IPS-NIHi11 (cell line): ENCODE results near the gene COX10.

ENCODE experiments used
- DNase-seq: peaks from one replicate; pipeline ENCODE4 v3.0.0; 2012; ENCODE audit warnings: mixed read lengths, low spot score

Gene COX10

DNA sequence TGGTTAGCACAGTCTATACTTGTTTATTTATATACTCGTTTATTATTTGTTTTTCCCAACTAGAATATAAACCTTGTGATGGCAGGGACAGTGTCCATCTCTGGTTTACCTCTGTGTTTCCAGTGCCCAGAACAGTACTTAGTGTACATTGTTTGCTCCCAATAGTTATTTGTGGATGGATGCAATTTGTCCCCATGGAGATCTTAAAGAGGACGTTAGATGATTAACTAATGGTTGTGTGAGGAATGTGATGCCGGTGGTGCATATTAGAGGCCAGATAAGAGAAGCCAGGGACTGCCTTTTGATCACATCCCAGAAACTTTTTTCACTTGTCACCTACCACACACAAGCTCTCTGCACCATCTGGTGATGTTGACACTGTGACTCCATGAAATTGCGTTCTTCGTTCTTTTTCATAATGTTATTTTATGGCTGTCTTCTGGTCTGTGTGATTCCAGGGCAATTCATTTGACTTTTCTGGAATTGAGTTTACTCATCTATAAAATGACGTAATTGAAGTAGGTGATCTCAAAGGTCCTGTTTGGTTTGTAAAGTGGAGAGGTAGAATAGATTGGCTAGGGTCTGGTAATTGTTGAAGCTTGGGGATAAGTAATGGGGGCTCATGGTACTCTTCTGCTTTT is 1.2 kb downstream of the COX10 start:
- no peak for DNase-seq

DNA sequence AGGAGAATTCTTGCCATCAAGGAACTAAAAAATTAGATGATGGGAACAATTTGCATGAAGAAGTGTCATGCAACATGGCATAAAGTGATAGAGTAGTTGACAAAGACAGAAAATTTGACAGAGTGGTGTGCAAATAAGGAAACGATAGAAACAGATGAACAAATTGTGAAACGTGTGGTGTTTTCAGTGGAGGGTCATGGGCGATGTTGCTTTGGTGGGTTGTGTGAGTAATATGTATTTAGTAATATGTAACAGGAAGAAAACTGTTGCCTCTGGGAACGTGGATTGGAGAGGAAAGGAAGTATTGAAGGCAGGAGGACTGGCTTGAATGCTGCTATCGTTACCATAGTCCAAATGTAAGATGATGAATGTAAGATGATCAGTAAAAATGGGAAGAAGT is 3.6 kb downstream of the COX10 start:
- no peak for DNase-seq

DNA sequence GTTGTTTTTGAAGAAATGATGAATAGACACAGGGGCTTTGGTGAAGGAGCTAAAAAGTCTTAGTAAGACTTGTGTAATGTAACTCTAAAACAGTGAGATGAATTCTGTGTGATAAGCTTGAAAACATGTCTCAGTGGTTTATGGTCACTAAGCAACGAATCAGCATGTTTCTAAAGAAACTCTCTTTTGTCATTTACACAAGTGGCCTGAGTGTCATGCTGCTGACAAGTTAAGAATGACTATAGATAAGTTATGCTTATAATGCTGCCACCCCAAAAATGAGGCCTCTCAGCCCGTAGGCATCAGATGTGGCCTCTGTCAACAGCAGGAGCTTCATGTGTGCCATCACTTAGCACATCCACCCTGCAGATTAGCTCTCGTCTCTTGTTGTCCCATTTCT is 8.7 kb downstream of the COX10 start:
- DNase-seq: no peak

DNA sequence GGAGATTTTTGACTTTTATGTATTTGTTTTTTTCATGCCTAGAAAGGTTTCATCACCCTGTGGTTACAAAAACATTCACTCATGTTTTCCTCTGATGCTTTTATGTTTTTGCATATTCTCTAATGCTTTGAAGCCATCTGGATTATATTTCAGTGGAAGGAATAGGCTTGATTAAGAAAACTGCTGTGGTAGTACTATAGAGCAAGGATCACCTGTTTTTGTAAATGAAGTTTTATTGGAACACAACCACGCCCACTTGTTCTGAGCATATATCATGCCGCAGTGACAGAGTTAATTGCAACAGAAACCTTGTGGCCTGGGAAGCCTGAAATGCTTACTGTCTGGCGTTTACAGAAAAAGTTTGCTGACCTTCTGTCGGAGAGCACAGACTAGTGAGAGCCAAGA is 11.5 kb downstream of the COX10 start:
- no peak for DNase-seq

DNA sequence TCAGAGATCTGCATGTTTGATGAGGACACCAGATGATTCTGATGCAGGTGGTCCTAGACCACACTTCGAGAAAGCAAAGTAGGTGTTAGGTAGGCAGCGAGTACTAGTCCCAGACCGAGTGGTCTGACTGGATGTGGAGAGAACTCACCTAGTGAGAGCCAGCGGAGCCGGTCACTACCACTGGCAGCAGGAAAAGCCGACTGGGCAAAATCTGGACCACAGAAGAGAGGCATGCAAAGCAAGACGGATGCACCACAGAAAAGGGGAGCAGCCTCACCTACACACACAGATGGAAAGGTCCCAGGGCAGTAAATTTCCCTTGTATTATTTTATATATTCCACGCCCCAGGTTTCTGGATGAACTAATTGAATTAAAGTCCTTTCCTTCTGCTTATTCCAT is 13.5 kb downstream of the COX10 start:
- DNase-seq: no peak

DNA sequence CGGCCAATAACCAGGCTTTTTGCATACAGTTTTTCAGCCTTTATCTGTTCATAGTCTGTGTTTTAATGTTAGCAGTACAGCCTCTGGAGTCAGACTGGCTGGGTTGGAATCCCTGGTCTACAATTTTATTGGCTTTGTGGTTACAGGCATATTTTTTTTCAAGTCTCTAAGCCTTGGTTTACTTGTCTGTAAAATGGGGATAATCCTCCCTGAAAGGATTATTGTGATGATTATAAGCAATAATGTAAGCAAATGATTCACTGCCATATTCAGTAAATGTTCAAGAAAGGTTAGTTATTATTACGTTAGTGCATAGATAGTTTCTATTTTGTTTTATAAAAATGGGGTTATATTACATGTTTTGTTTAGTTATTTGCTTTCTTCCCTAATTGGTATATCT is 15.7 kb downstream of the COX10 start:
- no peak for DNase-seq

DNA sequence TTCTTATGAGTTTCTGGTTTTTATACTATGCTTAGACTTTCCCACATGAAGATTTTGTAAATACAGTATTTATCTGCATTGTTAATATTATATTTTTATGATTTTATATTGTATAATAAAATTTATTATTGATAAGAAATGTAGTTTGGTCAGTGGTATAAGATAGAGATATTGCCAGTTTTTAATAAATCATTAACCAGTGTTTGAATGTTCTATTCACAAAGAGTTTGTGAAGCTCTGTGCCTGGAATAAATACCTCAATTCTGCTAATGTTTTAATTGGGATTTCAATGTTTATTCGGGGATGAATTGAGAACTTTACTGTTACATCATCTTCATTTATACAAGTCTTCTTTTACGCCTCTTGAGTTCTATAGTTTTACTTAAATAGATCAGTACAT is 16.9 kb downstream of the COX10 start:
- DNase-seq: no peak

DNA sequence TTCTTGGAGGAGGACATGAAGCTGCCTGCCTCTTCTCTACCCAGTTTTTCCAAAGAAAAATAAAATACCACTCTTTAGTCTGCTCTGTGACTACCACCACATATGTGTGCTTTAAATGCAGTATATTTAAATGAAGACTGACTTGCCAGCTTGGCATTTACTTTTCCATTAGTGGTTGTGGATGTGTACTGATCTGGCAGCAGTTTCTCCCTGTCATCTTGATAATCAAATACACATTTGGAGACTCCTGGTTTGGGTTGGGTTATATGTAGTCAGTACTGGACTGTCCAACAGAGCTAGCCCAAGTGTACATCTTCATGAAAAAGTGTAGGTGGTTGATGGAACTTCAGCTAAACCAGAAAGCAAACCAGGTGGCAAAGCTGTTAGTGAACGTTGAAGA is 19.9 kb downstream of the COX10 start:
- DNase-seq: no peak

DNA sequence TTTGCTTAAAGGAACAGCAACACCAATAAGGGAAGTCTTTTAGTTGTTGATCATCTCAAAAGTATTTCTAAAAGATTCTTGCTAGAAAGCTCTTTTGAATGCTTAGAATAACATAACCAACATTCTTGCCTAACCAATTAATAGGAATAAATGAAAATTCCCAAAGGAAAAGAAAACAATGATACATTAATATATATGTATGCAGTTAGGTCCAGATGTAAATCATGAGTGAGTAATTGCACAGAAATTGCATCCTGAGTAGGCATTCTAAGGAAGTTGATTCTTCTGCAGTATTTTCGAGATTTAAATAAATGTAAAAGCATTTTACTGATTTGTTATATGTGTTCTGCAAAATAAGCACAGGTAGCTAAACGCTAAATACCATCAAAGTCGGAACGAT is 22.1 kb downstream of the COX10 start:
- DNase-seq: no peak

DNA sequence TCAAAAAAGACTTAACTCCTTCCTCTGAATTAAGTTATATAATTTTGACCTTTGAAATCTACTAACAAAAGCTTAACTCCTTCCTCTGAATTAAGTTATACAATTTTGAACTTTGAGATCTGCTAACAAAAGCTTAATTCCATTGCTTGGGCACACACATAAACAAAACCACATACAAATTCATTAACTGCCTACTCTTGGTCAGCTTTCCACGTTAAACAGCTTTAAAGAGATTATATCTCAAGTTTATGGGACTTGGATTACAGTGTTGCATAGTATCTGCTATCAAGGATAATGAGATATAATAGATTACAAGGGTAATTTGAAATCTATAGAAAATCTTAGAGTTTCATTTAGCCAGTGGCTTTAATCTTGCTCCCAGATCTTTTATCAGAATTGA is 23.5 kb downstream of the COX10 start:
- no peak for DNase-seq

DNA sequence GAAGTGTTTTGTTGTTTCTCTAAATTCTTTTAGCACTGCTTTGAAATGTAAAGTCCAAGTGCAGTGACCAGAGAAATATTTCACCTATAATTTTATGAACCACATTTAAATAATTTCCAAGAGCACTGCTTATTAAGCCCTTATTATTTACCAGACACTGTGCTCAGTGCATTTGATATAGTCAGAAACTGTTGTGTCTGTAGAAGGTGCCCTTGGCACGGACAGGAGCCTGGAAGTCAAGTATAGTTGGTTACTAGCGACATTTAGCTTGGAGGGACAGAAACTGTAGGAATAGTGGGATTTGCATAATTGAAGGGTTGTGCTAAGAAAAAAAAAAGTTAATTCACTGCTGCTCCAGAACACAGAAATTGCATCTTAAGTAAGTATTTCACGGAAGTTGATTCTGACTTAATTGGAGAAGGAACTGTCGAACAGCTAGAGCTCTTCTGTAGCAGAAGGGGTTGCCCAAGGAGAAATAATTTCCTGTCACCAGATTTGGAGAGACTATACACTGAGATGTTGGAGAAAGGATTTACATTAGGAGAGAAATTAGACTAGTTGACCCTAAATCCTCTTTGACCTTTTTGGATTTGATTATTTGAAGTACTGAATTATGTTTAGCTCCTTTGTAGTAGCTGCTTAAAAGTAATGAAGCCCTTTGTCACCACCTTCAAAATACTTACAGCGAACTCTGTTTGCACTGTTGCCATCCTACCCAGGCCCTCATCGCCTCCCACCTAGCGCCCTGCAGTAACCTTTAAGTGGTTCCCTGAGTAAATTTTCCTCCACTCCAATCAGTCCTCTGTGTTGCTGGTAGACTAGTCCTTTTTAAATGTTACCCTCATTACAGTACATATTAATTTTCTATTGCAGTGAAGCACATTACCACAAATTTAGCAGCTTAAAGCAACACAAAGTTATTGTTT is 25.6 kb downstream of the COX10 start:
- DNase-seq: no peak

DNA sequence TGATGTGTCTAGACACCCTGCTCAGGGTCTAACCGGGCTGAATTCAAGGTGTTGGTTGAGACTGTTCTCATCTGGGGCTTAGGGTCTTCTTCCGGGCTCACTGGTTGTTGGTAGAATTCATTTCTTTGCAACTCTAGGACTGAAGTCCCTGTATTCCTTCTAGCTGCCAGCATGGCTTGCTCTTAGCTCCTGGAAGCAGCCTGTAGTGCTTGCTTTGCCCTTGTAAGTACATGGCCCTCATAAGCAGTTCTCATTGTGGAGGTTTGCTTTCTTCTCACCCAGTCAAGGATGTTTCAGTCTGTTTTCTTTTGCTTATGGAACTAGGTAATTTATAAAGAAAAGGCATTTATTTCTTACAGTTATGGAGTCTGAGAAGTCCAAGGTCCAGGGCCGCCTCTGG is 26.3 kb downstream of the COX10 start:
- DNase-seq: no peak

DNA sequence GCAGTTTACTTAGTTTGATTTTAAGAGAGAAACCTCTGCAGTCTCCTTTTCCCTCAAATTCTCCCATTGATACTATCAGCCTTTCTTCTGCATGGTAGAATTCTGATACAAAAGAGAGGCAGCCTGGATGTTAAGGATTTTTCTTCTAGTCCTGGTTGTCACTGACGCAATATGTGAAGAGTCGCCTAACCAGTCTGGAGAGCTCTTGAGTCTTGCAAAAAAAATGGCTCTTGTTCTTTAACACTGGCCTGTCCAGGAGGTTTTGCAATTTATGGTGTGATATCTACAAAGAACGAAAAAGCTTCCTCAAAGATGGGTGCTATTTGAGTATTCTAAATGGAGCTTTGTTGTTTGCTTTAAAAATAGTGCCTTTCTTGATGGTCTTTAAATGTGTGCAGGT is 28.9 kb downstream of the COX10 start:
- no peak for DNase-seq

DNA sequence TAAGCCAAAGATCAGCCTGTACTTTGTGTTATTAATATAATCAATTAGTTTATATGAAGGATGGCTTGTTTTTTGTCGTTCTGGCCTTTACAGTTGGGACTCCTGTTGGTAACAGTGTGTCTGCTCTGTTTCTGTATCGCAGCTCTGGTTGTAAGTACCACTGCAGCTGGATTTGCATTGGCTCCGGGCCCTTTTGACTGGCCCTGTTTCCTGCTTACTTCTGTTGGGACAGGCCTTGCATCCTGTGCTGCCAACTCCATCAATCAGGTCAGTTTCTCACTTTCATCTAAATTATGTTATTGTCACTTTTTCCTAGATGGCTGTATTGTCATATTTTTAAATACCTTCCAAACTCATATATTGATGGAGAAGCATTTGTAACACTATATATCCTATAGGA is 32.7 kb downstream of the COX10 start:
- DNase-seq: no peak

DNA sequence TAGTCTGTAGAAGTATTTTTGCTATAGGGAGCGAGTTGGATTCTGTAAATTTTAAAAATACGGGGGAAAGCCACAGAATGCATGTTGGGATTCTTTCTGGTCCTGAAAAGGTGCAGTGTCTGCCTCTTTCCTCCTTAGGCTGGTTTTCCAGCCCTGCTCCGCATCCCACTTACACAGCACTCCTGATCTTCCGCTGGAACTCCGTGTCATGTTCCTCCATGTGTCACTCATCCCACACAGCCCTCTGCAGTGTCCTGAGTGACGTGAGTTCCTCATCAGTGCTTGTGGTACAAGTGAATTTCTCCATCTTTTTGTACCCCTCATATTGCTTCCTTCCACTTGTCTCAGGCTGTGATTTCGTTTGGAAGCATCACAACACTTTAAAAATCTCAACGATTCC is 34.5 kb downstream of the COX10 start:
- no peak for DNase-seq

DNA sequence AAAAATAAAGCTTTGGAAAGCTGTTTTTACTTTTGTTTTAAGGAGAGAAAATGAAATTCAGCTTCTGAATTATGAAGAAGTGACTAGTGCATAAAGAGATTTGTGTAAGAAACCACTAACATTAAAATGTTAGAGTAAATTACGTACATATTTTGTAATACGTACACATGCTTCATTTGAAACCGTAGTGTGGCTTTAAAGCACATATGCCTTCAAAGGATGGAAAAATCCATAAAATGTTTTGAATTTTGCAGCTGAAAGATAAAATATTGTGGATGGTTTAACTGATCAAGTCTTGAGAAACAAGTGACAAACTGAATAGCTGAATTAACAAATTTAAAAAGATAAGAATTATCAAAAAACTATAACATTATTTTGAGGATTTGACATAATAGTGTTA is 35.4 kb downstream of the COX10 start:
- no peak for DNase-seq

DNA sequence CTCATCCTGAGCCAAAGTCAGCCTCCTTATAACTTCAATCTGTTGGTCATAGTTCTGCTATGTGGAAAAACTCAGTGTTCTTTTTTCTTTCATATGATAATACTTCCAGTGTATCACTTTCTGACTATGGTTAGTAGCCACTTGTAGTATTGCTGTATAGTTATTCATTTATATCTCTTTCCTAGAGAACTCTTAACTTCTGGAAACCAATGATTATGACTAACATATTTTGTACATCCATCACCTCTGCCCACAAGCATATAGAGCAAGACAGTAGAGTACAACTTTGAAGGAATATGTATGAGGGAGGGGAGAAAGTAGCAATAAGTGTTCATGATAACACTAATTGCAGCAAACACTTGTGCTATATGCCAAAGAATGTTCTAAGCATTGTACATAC is 38.6 kb downstream of the COX10 start:
- no peak for DNase-seq

DNA sequence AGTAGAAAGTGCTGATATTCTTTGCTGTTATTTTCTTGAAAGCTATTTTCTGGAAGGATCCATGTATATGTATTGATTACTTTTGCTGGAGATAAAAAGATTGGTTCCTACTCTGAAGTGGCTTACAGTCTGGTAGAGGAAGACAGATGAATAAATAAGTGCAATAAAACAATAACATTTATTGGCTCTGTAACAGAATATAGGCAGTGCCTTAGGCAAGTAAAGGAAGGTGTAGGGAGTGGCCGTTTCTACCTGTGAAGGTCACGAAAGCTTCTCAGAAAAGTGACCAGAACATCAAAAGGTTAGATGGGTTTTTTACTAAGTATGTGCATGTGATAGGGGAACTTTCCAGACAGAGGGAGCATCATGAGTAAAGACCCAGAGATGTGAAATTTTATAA is 43.1 kb downstream of the COX10 start:
- no peak for DNase-seq

DNA sequence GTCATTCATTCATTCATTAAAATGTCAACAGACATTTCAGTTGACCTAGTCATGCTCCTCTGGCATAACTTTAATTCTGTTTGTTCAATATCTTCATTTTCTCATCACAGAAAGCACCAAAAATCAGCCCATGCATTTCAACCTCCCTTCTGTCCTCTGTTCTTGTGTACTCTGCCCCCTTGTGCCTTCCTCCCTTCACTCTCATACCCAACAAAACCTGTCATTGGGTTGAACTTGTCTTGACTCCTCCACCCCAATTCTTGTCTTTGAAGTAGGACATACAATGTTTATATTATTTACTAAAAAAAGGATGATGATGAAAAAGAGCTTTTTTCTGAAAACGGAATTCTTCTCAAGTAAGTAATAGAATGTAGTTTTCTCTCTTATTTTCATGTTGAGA is 43.8 kb downstream of the COX10 start:
- no peak for DNase-seq

DNA sequence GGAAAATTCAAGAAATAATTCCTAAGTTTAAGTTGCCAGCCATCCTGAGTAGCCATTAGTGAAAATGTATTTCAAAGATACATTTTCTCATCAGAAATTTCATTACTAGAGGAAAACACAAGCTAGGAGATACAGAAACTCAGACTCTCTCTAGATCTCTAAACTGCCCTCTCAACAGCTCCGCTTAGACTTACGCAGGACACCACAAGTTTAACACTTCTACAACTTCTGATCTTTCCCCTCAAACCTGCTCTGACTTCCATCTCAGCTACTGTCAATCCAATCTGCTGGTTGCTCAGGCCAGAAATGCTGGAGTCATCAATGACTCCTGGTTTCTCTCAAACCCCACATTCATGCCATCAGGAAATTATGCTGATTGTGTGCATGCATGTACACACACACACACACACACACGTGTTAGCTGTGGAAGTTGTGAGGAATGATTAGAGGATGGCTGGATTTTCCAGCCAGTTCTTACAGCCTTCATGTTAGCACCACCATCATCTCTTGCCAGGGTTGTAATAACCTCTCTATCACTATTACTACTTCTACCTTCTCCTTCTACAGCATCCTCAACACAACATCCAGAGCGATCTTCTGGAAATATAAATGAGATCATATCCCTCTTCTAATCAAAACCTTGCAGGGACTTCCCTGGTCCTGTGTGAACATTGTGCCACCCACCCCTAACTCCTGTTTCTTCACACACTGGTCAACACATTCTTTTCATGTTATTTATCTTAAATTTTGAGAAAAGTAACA is 47.1 kb downstream of the COX10 start:
- no peak for DNase-seq

DNA sequence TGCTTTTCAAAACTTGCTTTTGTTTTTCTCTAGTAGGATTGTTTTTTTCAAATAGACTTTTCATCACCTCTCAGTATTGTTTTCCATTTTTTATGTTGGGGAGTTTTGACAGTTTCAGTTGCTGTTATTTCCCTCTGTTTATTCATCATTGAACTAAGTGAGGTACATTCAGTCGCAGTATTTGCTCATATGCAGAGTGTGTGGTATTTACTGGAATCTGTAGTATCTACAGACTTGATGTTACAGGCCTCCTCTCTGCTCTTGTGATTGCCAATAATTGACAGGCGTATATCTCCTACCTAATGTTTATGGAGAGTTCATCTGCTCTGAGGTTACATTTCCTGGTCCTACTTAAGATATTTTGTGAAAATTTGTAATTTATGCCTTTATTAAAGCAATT is 49.6 kb downstream of the COX10 start:
- DNase-seq: no peak

DNA sequence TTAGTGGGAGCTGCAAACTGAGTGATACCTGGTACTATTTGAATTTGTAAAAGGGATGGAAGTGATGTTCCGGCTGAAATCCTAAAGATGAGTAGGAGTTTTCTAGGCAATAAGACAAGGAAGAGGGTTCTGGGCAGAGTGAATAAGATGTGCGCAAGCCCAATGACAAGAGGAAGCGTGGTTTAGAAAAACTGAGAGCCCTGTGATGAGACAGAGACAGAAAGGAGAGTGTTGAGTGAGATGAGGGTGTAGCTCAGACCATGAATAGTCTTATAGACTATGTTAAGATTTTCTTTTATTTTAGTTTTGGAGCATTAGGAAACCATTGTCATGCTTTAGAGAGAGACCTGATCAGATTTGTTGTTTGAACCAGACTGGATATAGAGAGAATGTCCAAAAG is 50.2 kb downstream of the COX10 start:
- no peak for DNase-seq

DNA sequence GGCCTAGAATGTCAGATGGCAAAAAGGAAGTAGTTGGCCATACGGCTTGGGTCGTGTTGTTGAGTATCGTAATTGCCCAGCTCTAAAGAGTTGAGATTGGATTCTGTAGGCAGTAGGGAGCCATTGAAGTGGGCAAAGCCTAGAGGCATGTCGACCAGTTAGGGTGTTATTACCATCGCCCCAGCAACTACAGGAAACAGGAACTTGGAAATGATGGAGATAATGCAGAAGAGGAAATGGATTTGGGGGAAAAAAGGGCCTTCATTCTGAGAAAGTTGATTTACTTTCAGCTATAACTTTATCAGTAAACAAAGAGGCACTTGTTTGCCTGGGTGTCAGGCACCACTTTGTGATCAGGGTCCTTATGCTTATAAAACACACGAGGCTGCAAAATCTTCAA is 52.6 kb downstream of the COX10 start:
- no peak for DNase-seq
